ENCODE data around the gene SLU7. TPM values are rescaled to one million over a fixed set of nuclear protein-coding genes. Genes with fewer than 3 reads are reported as not detected.

The SLU7 gene
- total and polyA plus RNA-seq, 2 of the 4 experiments (the other 2 are of a cell fraction): 15.9 to 34.2 TPM

- H3K4me2 ChIP-seq (ENCODE audit: low read depth, low read length): peak overlapping the region; percentile 96
- H4K20me1 ChIP-seq (ENCODE audit: insufficient read depth, low read length): no peaks in the 10 kb centered on the region
- H2BK15ac ChIP-seq (ENCODE audit: low read depth, low read length): peak overlapping the region; percentile 61; the same call in 2 of the 3 replicates
- H2AFZ ChIP-seq (replicated peaks; ENCODE audit: low read length, poor library complexity): peak overlapping the region; percentile 98
- dilution Hi-C loops (cut with HindIII; ENCODE audit: low sequenced_read_pairs, unreplicated experiment): no loop called here
- ATAC-seq (ENCODE audit: low read depth) (peak; percentile 88), DNase-seq (peak; percentile 64)
- BruUV-seq (replicated peaks): no TSS peak
- H4K8ac ChIP-seq (ENCODE audit: low read depth in 2 of 2, low read length in 2 of 2): peak overlapping the region in 1 of 2 experiments; percentile 86; a peak in 1 of 4 replicates
- no peaks in the 10 kb centered on the region for H3K9me3 ChIP-seq (ENCODE audit: control insufficient read depth, insufficient read depth, low read length)
- H2BK20ac ChIP-seq (ENCODE audit: low read depth, low read length): peak overlapping the region; percentile 57; the same call in 1 of the 2 replicates
- in situ Hi-C loops (cut with MboI; ENCODE audit: low sequenced_read_pairs): no loop called here
- peaks cover 3% of the 10 kb centered on the region; the same call in 1 of the 2 replicates for H3K4me1 ChIP-seq (ENCODE audit: control insufficient read depth, insufficient read depth, low read length)
- no peak overlapping the region for H3K23ac ChIP-seq (ENCODE audit: low read depth, low read length)
- H2BK5ac ChIP-seq (ENCODE audit: low read depth, low read length, poor library complexity, severe bottlenecking): no peak overlapping the region
- H3K18ac ChIP-seq (ENCODE audit: low read depth, low read length): peak overlapping the region; percentile 72; the same call in 1 of the 2 replicates
- ChIA-PET CTCF (interaction anchor here (0.6 to 2.7 kb wide), 12 partner anchors 10 to 297 kb away, joined by 3 to 21 read pairs (median 6); partner anchors contain the start of gene PTTG1), POLR2A (ENCODE audit: unreplicated experiment) (no interaction called here)
- intact Hi-C loops (cut with micrococcal nuclease): loop anchor here (10.0 kb wide), 1 partner anchor 1106 kb away; the partner anchor contains the start of gene GABRB2
- H4K91ac ChIP-seq (ENCODE audit: insufficient read depth, low read depth, low read length): no peak overlapping the region; the same call in 1 of the 2 replicates
- H4K5ac ChIP-seq (ENCODE audit: low read depth, low read length): no peak overlapping the region
- 0 out of 2 replicates have a peak overlapping the region, but pooled peaks have one; percentile 58 for H3K4ac ChIP-seq (ENCODE audit: low read depth, low read length)
- no peaks in the 10 kb centered on the region for H3K36me3 ChIP-seq (ENCODE audit: control insufficient read depth, insufficient read depth, low read length)
- H3K4me3 ChIP-seq (ENCODE audit: insufficient read depth, low read depth, low read length): peak overlapping the region; percentile 64
- no peak overlapping the region for H3K27ac ChIP-seq (ENCODE audit: insufficient read depth, low read length)
- H3K9ac ChIP-seq (ENCODE audit: low read depth, low read length): peak overlapping the region; percentile 76
- TF ChIP-seq MAFK (IDR thresholded peaks at IDR 0.05; ENCODE audit: low read depth, low read length) (no peak), SMC3 (IDR thresholded peaks at IDR 0.05; ENCODE audit: low read depth, low read length) (peak; percentile 71), RAD21 (IDR thresholded peaks at IDR 0.05; ENCODE audit: low read length) (peak; percentile 70), CTCF (conservative IDR thresholded peaks at IDR 0.05; ENCODE audit: low read depth, low read length) (peak; percentile 85), USF2 (IDR thresholded peaks at IDR 0.05; ENCODE audit: low read depth, low read length) (peak; percentile 64), RCOR1 (IDR thresholded peaks at IDR 0.05; ENCODE audit: insufficient replicate concordance, low read length) (no peak)
- peak overlapping the region; percentile 80 for H3K14ac ChIP-seq (replicated peaks; ENCODE audit: low read depth, low read length)
- WGBS, 2 experiments (ENCODE audit: extremely low coverage in 2 of 2, insufficient read length in 1 of 2): 2% methylated on average over 6 of the region's 11 CpGs; no CpG with 5 or more reads in 1 of the 2 experiments
- H2AK5ac ChIP-seq (ENCODE audit: low read depth, low read length): no peak overlapping the region
- H2AK9ac ChIP-seq (replicated peaks; ENCODE audit: low read depth, low read length, poor library complexity): no peak overlapping the region
- no peak overlapping the region for H3K56ac ChIP-seq (ENCODE audit: extremely low read depth, insufficient read depth, low read length)
- peak overlapping the region; percentile 81 for H2BK120ac ChIP-seq (ENCODE audit: low read depth, low read length)
- H3K79me1 ChIP-seq (ENCODE audit: low read depth in 1 of 2, low read length in 2 of 2): no peaks in the 10 kb centered on the region
- H3K27me3 ChIP-seq (ENCODE audit: control insufficient read depth, insufficient read depth, low read length): no peaks in the 10 kb centered on the region
- H3K9me1 ChIP-seq (ENCODE audit: insufficient read depth, low read length): no peaks in the 10 kb centered on the region
Observed at GRCh38 chr5:160439205-160439600, 20.3 kb upstream of the SLU7 start.

Measured in IMR-90 (cell line).